K562 (cell line): ENCODE data around the gene MRTFB. TPM values are rescaled to one million over a fixed set of nuclear protein-coding genes. Genes with fewer than 3 reads are reported as not detected.

Experiments used
- ATAC-seq: fragments of 200-7000 bp; cut with Tn5 transposase; 3 replicates; pipeline ENCODE4 v1.9.1; 2020; ENCODE audit warnings: moderate library complexity
- BruUV-seq: library from RNA; stranded (reverse); fragments of 400-500 nt; replicated peaks from 2 replicates; lab custom pipeline; 2021; lab: Mats Ljungman, UMichigan
- CTCF ChIA-PET: fragments of 300-600 bp; formaldehyde crosslinking; extraction: SDS; loops from one replicate; lab custom pipeline; 2021; ENCODE audit warnings: low intra/inter-chr PET ratio; lab: Yijun Ruan, JAX
- POLR2A ChIA-PET: fragments of 300-600, 350-650 bp; sonication (Branson Sonifier 250); formaldehyde crosslinking; extraction: SDS; loops from one replicate; lab custom pipeline; 2021; ENCODE audit warnings: antibody characterized with exemption, inconsistent platforms; lab: Yijun Ruan, JAX
- DNase-seq, 4 experiments: peaks; one replicate each; pipeline versions ENCODE4 v3.0.0 to v3.0.0-alpha.2; 2011 to 2018; ENCODE audit warnings: low spot score in 3 of 4, mixed read lengths in 3 of 4; ENCODE audit errors: extremely low read depth in 1 of 4
- FAIRE-seq: peaks from 2 replicates; lab custom pipeline; 2011; peaks lifted over from hg19 to GRCh38; lab: Jason Lieb, UNC
- H2AFZ ChIP-seq: 2 replicates; pipeline ENCODE4 v1.6.0; 2011; ENCODE audit warnings: low read depth, low read length, control low read depth, inconsistent platforms
- H3K27ac ChIP-seq: fragments of 200-600 bp; 3 replicates; pipeline ENCODE4 v1.8.0; 2011; ENCODE audit warnings: low read depth, mild to moderate bottlenecking, control low read depth, inconsistent platforms, low read length, moderate library complexity, mixed read lengths; ENCODE audit errors: extremely low read depth
- H3K27me3 ChIP-seq, 2 experiments: fragments of 300-600 bp in 1 of 2; 2 replicates in 1 of 2; 3 replicates in 1 of 2; pipeline versions ENCODE4 v1.6.0 to v1.8.0; 2011; ENCODE audit warnings: inconsistent platforms in 2 of 2, low read length in 2 of 2, mild to moderate bottlenecking in 1 of 2, mixed read lengths in 1 of 2, moderate library complexity in 1 of 2; ENCODE audit not compliant: control insufficient read depth in 2 of 2, insufficient read depth in 2 of 2
- H3K36me3 ChIP-seq: fragments of 300-600 bp; 3 replicates; pipeline ENCODE4 v1.8.0; 2011; ENCODE audit warnings: mild to moderate bottlenecking, low read length, inconsistent platforms; ENCODE audit not compliant: control insufficient read depth, insufficient read depth
- H3K4me1 ChIP-seq, 2 experiments: fragments of 200-600 bp in 1 of 2; replicated peaks in 1 of 2; 2 replicates in 1 of 2; 3 replicates in 1 of 2; pipeline versions ENCODE4 v1.5.1 to v1.8.0; 2011; ENCODE audit warnings: inconsistent platforms in 2 of 2, low read length in 2 of 2, mild to moderate bottlenecking in 1 of 2, mixed read lengths in 1 of 2, moderate library complexity in 1 of 2; ENCODE audit not compliant: control insufficient read depth in 2 of 2, insufficient read depth in 2 of 2
- H3K4me2 ChIP-seq: 2 replicates; pipeline ENCODE4 v1.6.1; 2011; ENCODE audit warnings: low read length, control low read depth, inconsistent platforms, mixed read lengths; ENCODE audit not compliant: insufficient read depth
- H3K4me3 ChIP-seq: fragments of 200-600 bp; sonication (generic), shearing (Covaris generic); 2 replicates; pipeline ENCODE4 v1.5.1; 2016; ENCODE audit warnings: control low read depth, inconsistent platforms
- H3K79me2 ChIP-seq: fragments of 200-600 bp; 3 replicates; pipeline ENCODE4 v1.8.0; 2011; ENCODE audit warnings: low read length, inconsistent platforms; ENCODE audit not compliant: control insufficient read depth, insufficient read depth
- H3K9ac ChIP-seq, 2 experiments: 2 replicates each; pipeline versions ENCODE4 v1.6.0 to v1.6.1; 2011; ENCODE audit warnings: low read depth in 2 of 2, low read length in 2 of 2, control low read depth in 1 of 2, inconsistent platforms in 1 of 2, mild to moderate bottlenecking in 1 of 2, mixed read lengths in 1 of 2; ENCODE audit not compliant: insufficient read depth in 1 of 2
- H3K9me1 ChIP-seq: one replicate; pipeline ENCODE4 v1.6.0; 2011; ENCODE audit warnings: inconsistent platforms, mild to moderate bottlenecking, low read length, moderate library complexity; ENCODE audit not compliant: control insufficient read depth, insufficient read depth
- H3K9me3 ChIP-seq: replicated peaks from 2 replicates; pipeline ENCODE4 v1.5.1; 2011; ENCODE audit warnings: low read depth, low read length, inconsistent platforms; ENCODE audit not compliant: control insufficient read depth, insufficient read depth
- H4K20me1 ChIP-seq: replicated peaks from 2 replicates; pipeline ENCODE4 v1.6.1; 2011; ENCODE audit warnings: low read length, inconsistent platforms, mixed read lengths; ENCODE audit not compliant: control insufficient read depth, insufficient read depth
- ARHGAP35 ChIP-seq: fragments of 450-650 bp; IDR thresholded peaks from 2 replicates; pipeline ENCODE4 v1.6.1; 2018; ENCODE audit not compliant: partially characterized antibody
- EGR1 ChIP-seq: fragments of 450-650 bp; conservative IDR thresholded peaks from 2 replicates; pipeline ENCODE4 v1.6.1; 2017; ENCODE audit warnings: mild to moderate bottlenecking
- KLF10 ChIP-seq: fragments of 250-450 bp; sonication (Bioruptor Pico); IDR thresholded peaks from 2 replicates; pipeline ENCODE4 v1.6.1; 2021; ENCODE audit warnings: matching md5 sums
- ZNF717 ChIP-seq: fragments of 250-450 bp; sonication (Bioruptor Pico); IDR thresholded peaks from 2 replicates; pipeline ENCODE4 v1.5.0; 2021
- ZNF766 ChIP-seq: fragments of 200-800 bp; sonication (Bioruptor generic); conservative IDR thresholded peaks from 2 replicates; pipeline ENCODE4 v1.6.1; 2016; ENCODE audit warnings: missing genetic modification characterization, missing compliant biosample characterization
- WGBS: fragments of 100-300 bp; shearing (Covaris generic); methylation state at CpG from one replicate; pipeline ENCODE4 v1.1.6; 2016; ENCODE audit warnings: low coverage, mixed read lengths; ENCODE audit not compliant: insufficient coverage; ENCODE audit errors: missing lambda C conversion rate; 5-methylcytosine and 5-hydroxymethylcytosine counted together
- in situ Hi-C: fragments of 300-500 bp; cut with MboI; formaldehyde crosslinking; loops from 4 replicates; pipeline ENCODE4 v1.15.0; 2018; ENCODE audit warnings: inconsistent platforms, mixed read lengths
- intact Hi-C: fragments of 100-400 bp; cut with micrococcal nuclease; formaldehyde crosslinking; loops from 2 replicates; pipeline ENCODE4 v1.14.2; 2022
- polyA plus RNA-seq, 8 experiments: library from polyadenylated mRNA; depleted of rRNA in 4 of 8; stranded (reverse) in 5 of 8; unstranded in 3 of 8; fragments of >200 nt; fragmentation: Nextera tagmentation in 2 of 8; fragmentation: Illumina TruSeq in 1 of 8; extraction: Ambion mirVana in 2 of 8; extraction: Trizol in 1 of 8; gene quantifications; 2 replicates each; pipeline versions ENCODE4 v1.2.1 to v1.2.3, GENCODE V29; 2011 to 2014; ENCODE audit warnings: inconsistent platforms in 1 of 8, missing spikeins in 1 of 8
- total RNA-seq, 7 experiments: library from RNA; depleted of rRNA in 6 of 7; stranded (reverse); fragments of >200 nt in 6 of 7; fragmentation: Illumina TruSeq in 2 of 7; extraction: Trizol in 2 of 7; gene quantifications; 2 replicates each; pipeline versions ENCODE4 v1.2.1 to v1.2.3, GENCODE V29; 2011 to 2021; ENCODE audit warnings: low replicate concordance in 1 of 7

The MRTFB gene
- total and polyA plus RNA-seq, 9 of the 15 experiments (the other 6 are each of a cell fraction or from before 2014, with no cell fraction given) = 2.2 to 12.7 (median 7.0) TPM

DNA sequence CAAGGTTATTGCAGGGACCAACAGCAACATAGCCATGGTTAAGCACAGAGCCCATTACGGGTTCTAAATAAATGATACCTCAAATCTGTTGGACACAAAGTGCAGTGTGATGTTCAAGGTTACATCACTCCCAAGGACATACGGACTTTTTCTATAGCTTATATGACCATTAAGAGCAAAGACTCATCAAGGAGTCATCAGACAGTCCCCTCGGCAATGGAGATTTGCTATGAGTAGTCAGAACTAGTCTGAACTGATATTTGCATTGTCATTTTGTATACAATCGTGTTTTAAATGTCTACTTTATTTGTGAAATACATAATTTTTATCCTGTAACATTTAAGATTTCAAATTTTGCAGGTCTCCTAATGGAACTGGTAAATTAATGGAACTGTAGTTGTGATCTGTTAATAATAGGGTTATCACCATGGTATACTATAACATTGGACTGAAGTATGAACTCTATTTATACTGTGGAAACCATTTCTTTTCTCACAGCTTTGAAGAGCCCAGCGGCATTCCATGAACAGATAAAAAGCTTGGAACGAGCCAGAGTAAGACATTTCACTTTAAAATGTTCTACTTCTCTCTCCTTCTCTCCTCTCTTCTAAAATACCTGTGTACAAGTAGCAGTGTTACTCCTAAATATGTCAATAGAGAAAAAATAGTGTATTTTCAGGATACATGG is 140.9 kb downstream of the MRTFB start (continued):
- no peak for TF ChIP-seq EGR1
- no peak for TF ChIP-seq ZNF766 (CRISPR knock-in tag)
- no peak for TF ChIP-seq ZNF717
- no peak for TF ChIP-seq ARHGAP35
- TF ChIP-seq, all 486 proteins: peak for 0

DNA sequence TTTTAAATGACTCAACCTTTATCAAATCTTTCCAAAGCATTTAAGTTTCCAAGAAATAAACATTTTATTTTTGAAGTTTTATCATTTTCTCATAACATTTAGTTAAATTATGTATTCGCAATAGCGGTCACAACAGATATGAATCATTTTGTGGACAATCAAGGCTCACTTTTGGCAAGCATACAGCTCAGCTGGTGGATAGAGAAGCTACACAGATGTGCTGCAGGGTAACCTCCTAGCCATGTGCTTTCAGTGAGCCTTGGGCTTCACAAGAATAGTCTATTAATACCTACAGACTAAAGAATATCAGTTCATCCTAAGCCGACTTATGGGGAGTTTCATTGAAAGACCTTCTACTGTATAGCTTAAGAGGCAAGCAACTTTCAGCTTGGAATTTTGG is 144.8 kb downstream of the MRTFB start:
- no TSS peak for BruUV-seq
- no peak overlapping the region for H3K27ac ChIP-seq
- in situ Hi-C loops = no loop called here
- H3K79me2 ChIP-seq = no peaks in the 10 kb centered on the region
- FAIRE-seq (no peak), ATAC-seq (no peak), DNase-seq (no peak)
- no peaks in the 10 kb centered on the region for H3K4me1 ChIP-seq
- no peaks in the 10 kb centered on the region for H3K9me3 ChIP-seq
- WGBS = 87% methylated on average over 3 of the region's 3 CpGs
- H3K27me3 ChIP-seq = no peaks in the 10 kb centered on the region
- H3K9me1 ChIP-seq = no peaks in the 10 kb centered on the region
- H4K20me1 ChIP-seq = no peaks in the 10 kb centered on the region
- ChIA-PET CTCF (no interaction called here), POLR2A (no interaction called here)
- H2AFZ ChIP-seq = no peak overlapping the region
- H3K4me3 ChIP-seq = no peak overlapping the region
- H3K4me2 ChIP-seq = no peak overlapping the region
- intact Hi-C loops = no loop called here
- TF ChIP-seq KLF10 (CRISPR knock-in tag) = no peak
- TF ChIP-seq, all 486 proteins: peak for 0
- Histone ChIP-seq H3K9ac (no peak overlapping the region), H3K36me3 (peaks cover 17% of the 10 kb centered on the region; the same call in 2 of the 3 replicates)
